Measurements from ENCODE around the gene R3HCC1L.

The R3HCC1L gene

DNA sequence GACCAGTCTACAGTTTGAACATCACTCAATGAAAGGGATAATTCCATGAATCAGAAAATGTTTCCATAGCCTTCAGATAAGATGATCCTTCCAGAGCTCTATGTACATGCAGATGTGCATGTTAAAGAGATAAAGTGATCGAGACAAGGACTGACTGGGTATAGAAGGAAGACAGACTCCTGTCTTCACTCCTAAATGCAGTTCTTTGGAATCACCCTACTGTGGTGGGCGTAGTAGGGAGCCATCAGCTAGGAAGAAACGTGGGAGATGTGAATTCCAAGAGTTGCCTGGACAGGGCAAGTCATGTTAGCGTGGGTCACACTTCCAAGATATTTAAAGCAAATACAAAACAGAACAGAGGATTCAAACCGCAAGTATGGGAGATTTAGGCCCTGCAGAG, 109.7 kb downstream of the R3HCC1L start:
- no peaks in the 10 kb centered on the region for H3K27me3 ChIP-seq (ENCODE audit: control insufficient read depth, insufficient read depth, low read length, poor library complexity, severe bottlenecking)
- WGBS, 2 experiments, result 92 to 99% methylated on average over 5 of the region's 5 CpGs
- no peak overlapping the region for H3K4me3 ChIP-seq (ENCODE audit: insufficient read depth, low read depth, low read length)
- no peak overlapping the region for H3K27ac ChIP-seq (ENCODE audit: insufficient read depth, low read depth, low read length, poor library complexity, severe bottlenecking)
- H3K4me1 ChIP-seq (ENCODE audit: control insufficient read depth, insufficient read depth, low read length), result no peaks in the 10 kb centered on the region
- no peaks in the 10 kb centered on the region for H3K9me3 ChIP-seq (ENCODE audit: control insufficient read depth, low read length)
- H3K36me3 ChIP-seq (ENCODE audit: control insufficient read depth, insufficient read depth, low read length), result peaks cover 3% of the 10 kb centered on the region

GRCh38 chr10:98244586-98244985, 110.1 kb downstream of the R3HCC1L start:
- WGBS, 2 experiments, result 95 to 96% methylated on average over 2 of the region's 2 CpGs
- H3K27ac ChIP-seq (ENCODE audit: insufficient read depth, low read depth, low read length, poor library complexity, severe bottlenecking), result no peak overlapping the region

DNA sequence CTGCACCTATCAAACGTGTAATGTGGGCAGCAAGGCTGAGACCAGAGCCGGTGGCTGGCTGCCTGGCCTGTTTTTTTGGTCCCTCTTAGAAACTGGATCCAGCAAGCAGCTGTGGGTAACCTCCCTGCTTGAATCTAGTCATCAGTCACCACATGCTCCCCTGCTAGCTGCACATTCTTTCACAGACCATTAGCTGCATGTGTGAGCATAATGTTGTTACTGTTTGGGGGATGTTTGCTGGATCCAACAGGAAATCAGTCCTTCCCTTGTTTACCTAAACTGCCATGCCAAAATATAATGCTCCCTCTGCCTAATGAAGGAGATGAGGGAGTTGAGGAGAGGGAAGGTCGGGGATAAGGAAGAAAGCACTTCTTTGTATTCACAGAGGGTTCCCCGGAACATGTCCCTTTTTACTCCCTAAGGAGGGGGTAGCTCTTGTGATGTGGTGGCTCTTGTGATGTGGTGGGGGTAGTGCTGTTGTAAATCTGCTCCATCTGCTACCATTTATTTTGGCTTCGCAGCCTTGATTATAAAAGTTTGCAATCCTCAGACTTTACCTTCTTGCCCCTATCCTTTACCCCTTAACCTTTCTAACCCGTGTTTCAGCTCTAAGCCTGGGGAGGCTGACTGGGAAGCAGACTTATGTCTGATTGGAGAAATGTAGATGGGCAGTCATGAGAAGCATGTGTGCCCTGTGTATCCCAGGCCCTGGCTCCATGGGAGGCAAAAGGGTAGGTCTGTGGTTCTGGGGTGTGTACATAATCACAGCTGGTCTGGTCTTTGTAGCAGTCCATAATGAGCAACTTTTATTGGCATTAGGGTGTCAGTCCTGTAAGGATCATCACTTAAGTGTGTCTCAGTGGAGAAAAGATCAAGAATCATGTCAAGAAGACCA, 112.7 kb downstream of the R3HCC1L start:
- H3K9me3 ChIP-seq (ENCODE audit: control insufficient read depth, low read length), result no peaks in the 10 kb centered on the region
- H3K27me3 ChIP-seq (ENCODE audit: control insufficient read depth, insufficient read depth, low read length, poor library complexity, severe bottlenecking), result no peaks in the 10 kb centered on the region
- 90% methylated on average over 5 to 6 of the region's 6 CpGs for WGBS, 2 experiments
- no peak overlapping the region for H3K4me3 ChIP-seq (ENCODE audit: insufficient read depth, low read depth, low read length)
- no peak overlapping the region for H3K27ac ChIP-seq (ENCODE audit: insufficient read depth, low read depth, low read length, poor library complexity, severe bottlenecking)
- peaks cover 3% of the 10 kb centered on the region for H3K36me3 ChIP-seq (ENCODE audit: control insufficient read depth, insufficient read depth, low read length)
- H3K4me1 ChIP-seq (ENCODE audit: control insufficient read depth, insufficient read depth, low read length), result no peaks in the 10 kb centered on the region

More at GRCh38 chr10:98244586-98244985, 110.1 kb downstream of the R3HCC1L start:
- Histone ChIP-seq H3K9me3 (ENCODE audit: control insufficient read depth, low read length) (no peaks in the 10 kb centered on the region), H3K36me3 (ENCODE audit: control insufficient read depth, insufficient read depth, low read length) (peaks cover 3% of the 10 kb centered on the region), H3K27me3 (ENCODE audit: control insufficient read depth, insufficient read depth, low read length, poor library complexity, severe bottlenecking) (no peaks in the 10 kb centered on the region), H3K4me3 (ENCODE audit: insufficient read depth, low read depth, low read length) (no peak overlapping the region), H3K4me1 (ENCODE audit: control insufficient read depth, insufficient read depth, low read length) (no peaks in the 10 kb centered on the region)

- no peaks in the 10 kb centered on the region for H3K27me3 ChIP-seq (ENCODE audit: control insufficient read depth, insufficient read depth, low read length, poor library complexity, severe bottlenecking)
- no peaks in the 10 kb centered on the region for H3K9me3 ChIP-seq (ENCODE audit: control insufficient read depth, low read length)
- H3K4me1 ChIP-seq (ENCODE audit: control insufficient read depth, insufficient read depth, low read length), result peaks cover 7% of the 10 kb centered on the region
- H3K4me3 ChIP-seq (ENCODE audit: insufficient read depth, low read depth, low read length), result no peak overlapping the region
- peaks cover 3% of the 10 kb centered on the region for H3K36me3 ChIP-seq (ENCODE audit: control insufficient read depth, insufficient read depth, low read length)
- 95 to 96% methylated on average over 4 of the region's 4 CpGs for WGBS, 2 experiments
- H3K27ac ChIP-seq (ENCODE audit: insufficient read depth, low read depth, low read length, poor library complexity, severe bottlenecking), result no peak overlapping the region
Observed at GRCh38 chr10:98248018-98248417, 113.6 kb downstream of the R3HCC1L start.

DNA sequence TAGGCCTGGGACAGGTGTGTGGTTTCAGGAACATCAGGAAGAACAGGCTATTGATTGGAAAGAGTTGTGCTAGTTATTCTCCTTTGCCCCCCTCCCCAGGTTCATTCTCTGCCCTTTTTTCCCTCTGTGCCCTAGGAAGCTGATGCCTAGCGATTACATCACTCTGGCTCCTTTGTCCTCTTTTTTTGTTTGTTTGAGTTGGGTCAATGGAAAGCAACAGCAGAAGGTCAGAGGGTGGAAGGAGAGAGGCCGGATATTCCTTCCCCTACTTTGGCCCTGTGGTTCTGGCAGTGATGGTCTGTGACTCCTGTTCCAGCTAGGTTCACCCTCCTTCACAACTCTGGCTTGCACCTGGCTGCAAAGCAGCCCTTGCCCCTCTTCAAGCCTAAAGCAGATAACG, 114.7 kb downstream of the R3HCC1L start:
- Histone ChIP-seq H3K27me3 (ENCODE audit: control insufficient read depth, insufficient read depth, low read length, poor library complexity, severe bottlenecking) (no peaks in the 10 kb centered on the region), H3K27ac (ENCODE audit: insufficient read depth, low read depth, low read length, poor library complexity, severe bottlenecking) (no peak overlapping the region), H3K36me3 (ENCODE audit: control insufficient read depth, insufficient read depth, low read length) (peaks cover 3% of the 10 kb centered on the region), H3K4me3 (ENCODE audit: insufficient read depth, low read depth, low read length) (no peak overlapping the region), H3K9me3 (ENCODE audit: control insufficient read depth, low read length) (no peaks in the 10 kb centered on the region), H3K4me1 (ENCODE audit: control insufficient read depth, insufficient read depth, low read length) (peaks cover 7% of the 10 kb centered on the region)
- 50 to 68% methylated on average over 3 of the region's 3 CpGs for WGBS, 2 experiments

DNA sequence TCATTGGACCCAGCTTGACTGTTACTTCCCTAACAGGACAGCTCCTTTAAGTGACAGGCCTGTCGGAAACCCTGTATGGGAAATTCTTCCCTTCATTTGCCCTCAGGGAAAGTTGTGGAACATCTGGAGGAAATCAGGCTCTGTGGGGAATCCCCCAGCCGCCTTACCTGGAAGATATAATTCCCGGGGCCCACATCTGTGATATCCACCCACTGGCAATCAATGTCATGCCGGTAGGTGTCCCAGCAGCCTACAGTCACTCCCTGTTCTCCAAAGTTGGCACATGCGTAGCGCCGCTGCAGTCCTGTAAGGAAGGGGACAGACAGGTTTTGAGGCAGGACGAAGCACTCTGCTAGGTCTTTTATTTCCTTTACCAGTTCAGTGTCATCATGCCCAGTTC, 116.9 kb downstream of the R3HCC1L start:
- Histone ChIP-seq H3K36me3 (ENCODE audit: control insufficient read depth, insufficient read depth, low read length) (no peaks in the 10 kb centered on the region), H3K4me1 (ENCODE audit: control insufficient read depth, insufficient read depth, low read length) (peaks cover 7% of the 10 kb centered on the region), H3K27me3 (ENCODE audit: control insufficient read depth, insufficient read depth, low read length, poor library complexity, severe bottlenecking) (no peaks in the 10 kb centered on the region), H3K4me3 (ENCODE audit: insufficient read depth, low read depth, low read length) (no peak overlapping the region), H3K9me3 (ENCODE audit: control insufficient read depth, low read length) (no peaks in the 10 kb centered on the region), H3K27ac (ENCODE audit: insufficient read depth, low read depth, low read length, poor library complexity, severe bottlenecking) (no peak overlapping the region)
- WGBS, 2 experiments, result 93% methylated on average over 8 of the region's 8 CpGs

DNA sequence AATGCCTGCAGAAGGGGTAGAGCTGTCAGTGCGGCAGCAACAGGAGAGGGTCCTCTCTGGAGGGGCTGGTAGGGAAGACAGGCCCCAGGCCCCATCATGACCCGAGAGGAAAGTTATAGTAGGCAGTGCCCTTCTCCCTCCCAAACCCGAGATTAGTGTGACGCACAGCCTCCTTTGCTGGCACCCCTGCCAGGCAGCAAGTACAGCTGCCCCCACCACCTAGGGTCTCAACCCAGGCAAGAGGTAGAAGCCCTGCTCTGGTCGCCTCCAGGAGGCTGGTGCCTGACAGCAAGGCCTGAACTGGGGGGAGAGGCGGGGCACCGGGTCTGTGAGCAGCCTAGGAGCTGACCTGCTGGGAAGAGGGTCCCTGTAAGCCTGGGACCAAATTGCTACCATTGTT, 118.0 kb downstream of the R3HCC1L start:
- Histone ChIP-seq H3K36me3 (ENCODE audit: control insufficient read depth, insufficient read depth, low read length) (no peaks in the 10 kb centered on the region), H3K27me3 (ENCODE audit: control insufficient read depth, insufficient read depth, low read length, poor library complexity, severe bottlenecking) (no peaks in the 10 kb centered on the region), H3K27ac (ENCODE audit: insufficient read depth, low read depth, low read length, poor library complexity, severe bottlenecking) (no peak overlapping the region), H3K4me3 (ENCODE audit: insufficient read depth, low read depth, low read length) (no peak overlapping the region), H3K4me1 (ENCODE audit: control insufficient read depth, insufficient read depth, low read length) (peaks cover 7% of the 10 kb centered on the region), H3K9me3 (ENCODE audit: control insufficient read depth, low read length) (no peaks in the 10 kb centered on the region)
- 80 to 86% methylated on average over 7 of the region's 7 CpGs for WGBS, 2 experiments

GRCh38 chr10:98253499-98253898, 119.0 kb downstream of the R3HCC1L start:
- H3K9me3 ChIP-seq (ENCODE audit: control insufficient read depth, low read length), result no peaks in the 10 kb centered on the region
- H3K4me3 ChIP-seq (ENCODE audit: insufficient read depth, low read depth, low read length), result no peak overlapping the region
- no peaks in the 10 kb centered on the region for H3K27me3 ChIP-seq (ENCODE audit: control insufficient read depth, insufficient read depth, low read length, poor library complexity, severe bottlenecking)
- no peaks in the 10 kb centered on the region for H3K36me3 ChIP-seq (ENCODE audit: control insufficient read depth, insufficient read depth, low read length)
- no peak overlapping the region for H3K27ac ChIP-seq (ENCODE audit: insufficient read depth, low read depth, low read length, poor library complexity, severe bottlenecking)
- peaks cover 7% of the 10 kb centered on the region for H3K4me1 ChIP-seq (ENCODE audit: control insufficient read depth, insufficient read depth, low read length)
- 84 to 85% methylated on average over 17 of the region's 17 CpGs for WGBS, 2 experiments

DNA sequence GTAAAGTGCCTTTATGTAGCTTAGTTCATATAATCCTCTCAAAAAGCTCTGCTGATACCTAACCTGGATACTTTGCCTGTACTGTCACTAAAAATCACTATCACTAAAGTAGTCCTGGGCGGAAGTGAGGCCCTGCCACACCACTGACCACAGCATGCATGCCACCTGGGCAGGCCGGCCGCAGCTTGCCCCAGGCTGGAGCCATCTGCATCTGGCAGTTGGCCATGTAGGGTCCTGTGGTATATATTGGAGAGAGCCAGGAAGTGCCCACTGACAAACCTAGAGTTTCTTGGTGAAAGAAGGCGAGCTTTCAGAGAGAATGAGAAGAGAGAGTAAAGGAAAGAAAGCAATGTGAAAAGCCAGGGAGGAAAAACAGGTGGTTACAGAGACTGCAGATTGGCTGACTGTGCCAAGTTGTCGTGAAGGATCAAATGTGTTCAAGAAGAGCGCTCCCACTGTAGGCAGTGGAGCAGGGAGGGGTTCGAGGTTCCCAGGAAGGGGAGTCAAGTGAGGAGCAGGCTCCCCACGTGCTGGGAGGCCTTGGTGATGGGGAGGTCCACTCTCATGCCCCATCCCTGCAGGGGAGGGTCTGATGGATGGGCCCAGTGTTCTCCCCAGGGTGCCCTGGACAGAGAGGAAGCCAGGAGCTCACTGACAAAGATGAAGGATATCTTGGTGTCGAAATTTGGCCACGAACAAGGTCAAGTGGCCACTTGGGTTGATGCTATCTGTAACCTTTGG, 119.9 kb downstream of the R3HCC1L start:
- Histone ChIP-seq H3K9me3 (ENCODE audit: control insufficient read depth, low read length) (no peaks in the 10 kb centered on the region), H3K27me3 (ENCODE audit: control insufficient read depth, insufficient read depth, low read length, poor library complexity, severe bottlenecking) (no peaks in the 10 kb centered on the region), H3K27ac (ENCODE audit: insufficient read depth, low read depth, low read length, poor library complexity, severe bottlenecking) (no peak overlapping the region), H3K4me1 (ENCODE audit: control insufficient read depth, insufficient read depth, low read length) (peaks cover 7% of the 10 kb centered on the region), H3K4me3 (ENCODE audit: insufficient read depth, low read depth, low read length) (no peak overlapping the region), H3K36me3 (ENCODE audit: control insufficient read depth, insufficient read depth, low read length) (no peaks in the 10 kb centered on the region)
- 93% methylated on average over 10 of the region's 10 CpGs for WGBS, 2 experiments

- no peaks in the 10 kb centered on the region for H3K36me3 ChIP-seq (ENCODE audit: control insufficient read depth, insufficient read depth, low read length)
- WGBS, 2 experiments, result 94 to 95% methylated on average over 17 of the region's 17 CpGs
- no peaks in the 10 kb centered on the region for H3K9me3 ChIP-seq (ENCODE audit: control insufficient read depth, low read length)
- no peaks in the 10 kb centered on the region for H3K27me3 ChIP-seq (ENCODE audit: control insufficient read depth, insufficient read depth, low read length, poor library complexity, severe bottlenecking)
- no peak overlapping the region for H3K4me3 ChIP-seq (ENCODE audit: insufficient read depth, low read depth, low read length)
- H3K4me1 ChIP-seq (ENCODE audit: control insufficient read depth, insufficient read depth, low read length), result peaks cover 7% of the 10 kb centered on the region
- H3K27ac ChIP-seq (ENCODE audit: insufficient read depth, low read depth, low read length, poor library complexity, severe bottlenecking), result no peak overlapping the region
Observed at GRCh38 chr10:98255146-98255877, 120.9 kb downstream of the R3HCC1L start.
